Brain pericyte (primary cell): Measurements from ENCODE around the gene UGP2.

Experiments used
- DNase-seq: peaks from one replicate; pipeline ENCODE4 v3.0.0-alpha.2; 2012; ENCODE audit warnings: low read depth, low spot score

UGP2 gene

DNA sequence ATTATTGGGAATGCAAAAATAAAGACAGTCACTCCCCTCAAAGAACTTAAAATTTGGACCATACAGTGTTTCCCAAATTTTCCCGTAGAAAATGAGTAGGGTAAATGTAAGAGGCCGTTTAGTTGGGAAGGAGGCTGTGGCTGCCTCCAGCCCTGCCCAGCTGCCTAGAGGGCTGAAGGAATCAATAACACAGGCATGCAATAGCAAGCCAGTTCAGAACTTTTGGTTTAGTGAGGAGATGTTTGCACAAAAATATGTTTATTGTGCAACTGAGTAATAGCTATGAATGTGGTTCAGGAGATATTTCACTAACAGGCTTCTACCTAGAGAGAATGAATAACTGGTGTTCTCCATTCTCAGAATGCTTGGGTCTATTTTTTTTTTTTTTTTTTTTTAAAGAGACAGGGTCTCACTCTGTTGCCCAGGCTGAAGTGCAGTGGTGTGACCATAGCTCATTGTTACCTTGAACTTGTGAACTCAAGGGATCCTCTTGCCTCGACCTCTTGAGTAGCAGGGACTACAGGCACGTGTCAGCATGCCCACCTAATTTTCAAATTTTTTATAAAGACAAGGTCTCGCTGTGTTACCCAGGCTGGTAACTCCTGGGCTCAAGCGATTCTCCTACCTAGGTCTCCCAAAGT, 23.6 kb downstream of the UGP2 start:
- DNase-seq, result no peak

DNA sequence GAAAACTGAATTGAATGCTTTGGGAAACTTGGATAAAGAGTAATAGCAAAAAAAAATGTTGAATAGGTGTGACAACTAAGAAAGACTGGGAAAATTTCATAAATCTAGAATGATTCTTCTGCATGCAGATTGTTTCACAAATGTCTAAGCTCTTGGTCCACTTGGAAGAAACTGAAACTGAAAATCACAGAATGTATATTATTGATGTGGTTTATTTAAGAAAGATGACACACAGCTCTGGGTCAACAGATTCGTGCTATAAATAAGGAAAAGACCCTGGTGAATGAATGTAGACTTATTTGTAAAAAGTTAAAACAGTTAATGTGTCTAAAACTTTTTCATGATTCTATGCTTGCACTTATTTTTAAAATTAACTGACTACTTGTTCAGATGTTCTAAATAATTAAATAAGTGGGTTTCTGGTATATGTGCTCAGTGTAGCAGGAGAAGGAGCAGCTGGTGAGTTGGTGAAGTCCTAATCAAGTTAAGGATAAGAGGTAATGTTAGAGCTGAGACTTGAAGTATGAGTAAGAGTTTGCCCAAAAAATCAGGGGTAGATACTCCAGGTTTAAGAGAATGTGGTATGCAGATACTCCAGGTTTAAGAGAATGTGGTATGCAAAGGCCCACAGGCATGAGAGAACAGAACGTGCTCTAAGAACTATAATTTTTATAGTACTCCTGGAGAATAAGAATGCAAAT, 24.5 kb downstream of the UGP2 start:
- DNase-seq, result no peak

GRCh38 chr2:63870679-63871078, 29.0 kb downstream of the UGP2 start:
- no peak for DNase-seq

- no peak for DNase-seq
These were observed 30.2 kb downstream of the UGP2 start for GRCh38 chr2:63871864-63872263.

DNA sequence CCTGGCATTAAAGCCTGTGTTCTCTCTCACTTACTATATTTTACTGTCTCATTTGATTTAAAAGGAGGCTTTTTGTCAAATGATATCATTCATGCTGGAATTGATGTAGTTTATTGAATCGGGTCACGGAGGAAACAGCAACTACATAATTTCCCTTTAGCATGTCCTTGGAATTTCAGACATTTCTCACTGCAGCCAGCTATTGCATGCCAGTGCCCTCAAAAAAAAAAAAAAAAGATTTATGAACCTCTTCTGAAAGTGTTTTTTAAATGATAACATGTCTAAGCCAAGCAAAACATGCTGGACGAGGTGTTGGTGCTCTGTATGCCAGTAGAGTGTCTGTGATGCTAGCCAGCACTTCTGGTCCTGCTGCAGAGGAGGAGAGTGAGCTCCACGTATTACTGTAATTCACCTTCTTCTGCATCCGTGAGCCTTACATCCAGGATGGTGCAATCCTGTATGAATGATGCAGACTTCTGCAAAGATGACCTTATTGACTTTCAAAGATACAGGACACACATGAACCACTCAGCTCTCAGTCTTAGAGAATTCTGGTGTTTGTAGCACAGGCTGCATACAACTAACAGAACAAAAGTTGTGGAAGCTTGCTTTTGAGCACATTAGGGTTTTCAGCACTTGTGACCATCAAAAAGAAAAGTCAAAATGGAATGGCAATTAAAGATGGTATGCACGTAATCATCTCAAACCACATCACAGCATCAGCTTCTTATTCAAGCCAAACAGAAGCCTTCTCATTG, 31.1 kb downstream of the UGP2 start:
- no peak for DNase-seq

DNA sequence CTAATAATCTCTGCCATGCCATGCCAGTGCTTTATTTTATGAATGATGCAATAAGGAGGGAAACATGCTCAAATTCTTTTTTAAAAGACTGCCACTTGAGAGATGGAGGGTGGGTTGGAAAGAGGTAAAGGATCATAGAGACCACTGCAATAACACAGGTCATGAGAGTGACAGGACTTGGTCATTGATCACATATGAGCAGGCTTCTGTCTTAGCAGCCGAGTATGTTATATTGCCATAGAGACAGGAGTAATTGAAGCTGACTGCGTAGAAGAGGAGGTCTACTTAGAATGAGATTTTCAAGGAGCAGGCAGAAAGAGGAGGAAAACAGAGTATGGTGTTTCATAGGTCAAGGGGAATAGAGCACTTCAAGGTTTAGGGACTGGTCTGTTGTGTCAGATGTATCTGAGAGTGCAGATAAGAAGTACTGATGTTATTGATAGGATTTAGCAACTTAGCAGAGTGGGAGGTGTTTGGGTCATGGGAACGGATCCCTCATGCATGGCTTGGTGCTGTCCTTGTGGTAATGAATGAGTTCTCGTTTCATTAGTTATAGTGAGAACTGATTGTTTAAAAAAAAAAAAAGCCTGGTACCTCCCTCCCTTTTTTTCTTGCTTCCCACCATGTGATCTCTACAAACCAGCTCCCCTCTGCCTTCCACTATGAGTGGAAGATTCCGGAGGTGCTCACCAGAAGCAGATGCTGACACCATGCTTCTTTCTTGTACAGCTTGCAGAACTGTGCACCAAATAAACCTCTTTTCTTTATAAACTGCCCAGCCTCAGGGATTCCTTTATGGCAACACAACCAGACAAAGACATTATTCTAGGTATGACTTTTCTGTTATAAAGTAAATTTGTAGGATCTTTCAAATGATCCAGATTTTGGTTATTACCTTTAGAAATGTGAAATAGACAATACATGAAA, 32.8 kb downstream of the UGP2 start:
- no peak for DNase-seq

DNA sequence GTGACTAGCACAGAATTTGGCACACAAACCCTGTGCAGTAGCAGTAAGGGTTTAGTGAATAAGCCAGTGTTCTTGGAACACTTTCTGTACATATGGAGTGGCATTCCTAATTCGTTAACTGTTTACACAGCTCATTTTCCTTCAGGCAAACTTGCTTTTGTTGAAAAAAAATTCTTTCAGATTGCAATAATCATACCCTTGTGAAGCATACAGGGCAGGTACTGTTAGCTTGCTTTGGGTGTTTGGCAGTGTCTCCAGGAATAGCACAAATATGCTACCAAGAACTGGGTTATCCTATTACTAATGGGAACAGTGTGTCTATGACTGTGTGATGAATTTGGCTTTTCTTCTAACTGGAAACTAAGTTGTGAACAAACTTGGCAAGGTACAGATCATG, 33.4 kb downstream of the UGP2 start:
- no peak for DNase-seq

DNA sequence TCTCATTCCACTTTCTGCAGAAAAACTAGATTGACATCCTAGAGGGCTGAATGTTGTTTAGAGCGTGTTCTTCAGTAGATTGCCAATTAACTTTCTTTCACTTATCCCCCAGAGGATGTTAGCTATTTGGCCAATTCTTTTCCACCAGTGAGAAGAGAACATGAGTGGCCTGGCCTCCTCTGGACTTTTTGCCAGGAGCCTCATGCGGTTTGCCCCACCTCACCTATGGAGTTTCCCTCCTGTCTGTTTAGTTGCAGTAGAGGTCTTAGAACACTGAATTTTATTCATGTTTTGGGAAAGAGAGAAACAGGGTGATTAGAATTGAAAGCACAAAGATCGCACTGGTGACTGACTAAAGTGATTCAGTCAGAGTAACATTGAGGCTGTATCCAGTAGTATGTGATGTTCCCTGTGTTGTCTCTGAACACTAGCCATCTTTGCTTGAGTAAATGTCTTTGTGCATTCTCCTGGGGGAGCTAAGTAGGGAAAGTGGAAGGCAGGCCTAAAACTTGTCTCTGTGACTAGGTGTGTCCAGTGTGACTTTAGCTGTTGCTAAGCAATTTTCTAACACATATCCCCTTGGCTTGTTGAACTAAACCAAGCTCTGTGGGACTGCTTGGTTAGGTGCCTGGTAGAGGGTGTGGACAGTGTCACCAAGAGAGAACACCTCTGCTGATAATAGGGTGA, 34.0 kb downstream of the UGP2 start:
- no peak for DNase-seq

DNA sequence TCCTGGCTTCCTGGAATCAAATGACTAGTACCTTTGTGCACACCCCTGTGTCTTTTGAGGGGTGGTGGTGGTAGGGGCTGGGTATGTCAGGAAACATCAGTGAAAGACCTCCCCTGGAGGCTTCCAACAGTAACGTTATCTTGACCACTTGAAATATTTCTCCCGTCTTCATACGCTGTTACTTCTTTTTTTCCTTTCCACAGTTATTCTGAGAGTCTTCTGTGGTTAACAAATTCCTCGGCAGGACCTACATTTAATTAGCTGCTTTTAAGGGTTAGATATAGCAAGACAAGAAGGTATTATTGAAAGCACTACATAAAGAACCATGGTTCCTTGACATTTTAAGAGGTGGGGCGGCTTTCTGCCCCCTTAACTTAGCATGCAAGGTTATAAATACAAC, 34.6 kb downstream of the UGP2 start:
- DNase-seq, result no peak

GRCh38 chr2:63878486-63878885, 36.8 kb downstream of the UGP2 start:
- no peak for DNase-seq

DNA sequence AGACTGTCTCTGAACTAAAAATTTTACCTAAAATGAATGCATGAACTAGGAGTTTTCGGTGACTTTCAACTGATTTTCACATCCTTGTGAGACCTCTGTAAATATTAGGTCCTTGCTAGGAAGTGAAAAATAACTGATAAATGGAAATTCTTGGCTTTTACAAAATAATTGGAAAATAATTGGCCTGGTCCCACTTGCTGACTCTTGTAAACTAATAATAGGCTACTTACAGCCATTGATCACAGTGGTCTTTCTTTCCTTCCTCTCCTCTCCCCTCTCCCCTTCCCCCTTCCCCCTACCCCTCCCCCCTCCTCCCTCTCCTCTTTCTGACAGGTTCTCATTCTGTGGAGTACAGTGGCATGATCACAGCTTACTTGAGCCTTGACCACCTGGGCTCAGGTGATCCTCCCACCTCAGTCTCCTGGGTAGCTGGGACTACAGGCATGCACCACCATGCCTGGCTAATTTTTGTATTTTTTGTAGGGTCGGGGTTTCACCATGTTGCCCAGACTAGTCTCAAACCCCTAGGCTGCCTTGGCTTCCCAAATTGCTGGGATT, 38.3 kb downstream of the UGP2 start:
- no peak for DNase-seq

GRCh38 chr2:63880625-63881024, 38.9 kb downstream of the UGP2 start:
- DNase-seq, result no peak

DNA sequence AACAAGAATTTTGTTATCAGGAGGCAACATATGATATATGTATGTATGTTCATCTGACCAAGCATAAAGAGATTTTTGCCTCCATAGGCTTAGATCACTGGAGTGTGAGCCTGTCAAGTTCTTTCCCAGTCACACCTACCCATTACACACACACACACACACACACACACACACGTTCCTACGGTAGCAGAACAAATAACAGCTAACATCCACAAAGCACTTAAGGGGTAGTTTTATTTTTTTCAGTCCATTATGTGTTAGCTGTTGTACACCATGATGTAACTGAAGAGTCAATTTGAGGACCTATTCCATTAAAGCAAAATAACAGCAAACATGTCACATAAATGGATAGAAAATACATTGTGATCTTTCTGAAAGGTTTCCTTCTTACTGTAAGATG, 39.5 kb downstream of the UGP2 start:
- no peak for DNase-seq

- DNase-seq, result no peak
These were observed 40.9 kb downstream of the UGP2 start for GRCh38 chr2:63882395-63883105.

GRCh38 chr2:63886445-63886844, 44.7 kb downstream of the UGP2 start:
- no peak for DNase-seq

- DNase-seq, result no peak
These were observed 46.4 kb downstream of the UGP2 start for GRCh38 chr2:63888053-63888452.

DNA sequence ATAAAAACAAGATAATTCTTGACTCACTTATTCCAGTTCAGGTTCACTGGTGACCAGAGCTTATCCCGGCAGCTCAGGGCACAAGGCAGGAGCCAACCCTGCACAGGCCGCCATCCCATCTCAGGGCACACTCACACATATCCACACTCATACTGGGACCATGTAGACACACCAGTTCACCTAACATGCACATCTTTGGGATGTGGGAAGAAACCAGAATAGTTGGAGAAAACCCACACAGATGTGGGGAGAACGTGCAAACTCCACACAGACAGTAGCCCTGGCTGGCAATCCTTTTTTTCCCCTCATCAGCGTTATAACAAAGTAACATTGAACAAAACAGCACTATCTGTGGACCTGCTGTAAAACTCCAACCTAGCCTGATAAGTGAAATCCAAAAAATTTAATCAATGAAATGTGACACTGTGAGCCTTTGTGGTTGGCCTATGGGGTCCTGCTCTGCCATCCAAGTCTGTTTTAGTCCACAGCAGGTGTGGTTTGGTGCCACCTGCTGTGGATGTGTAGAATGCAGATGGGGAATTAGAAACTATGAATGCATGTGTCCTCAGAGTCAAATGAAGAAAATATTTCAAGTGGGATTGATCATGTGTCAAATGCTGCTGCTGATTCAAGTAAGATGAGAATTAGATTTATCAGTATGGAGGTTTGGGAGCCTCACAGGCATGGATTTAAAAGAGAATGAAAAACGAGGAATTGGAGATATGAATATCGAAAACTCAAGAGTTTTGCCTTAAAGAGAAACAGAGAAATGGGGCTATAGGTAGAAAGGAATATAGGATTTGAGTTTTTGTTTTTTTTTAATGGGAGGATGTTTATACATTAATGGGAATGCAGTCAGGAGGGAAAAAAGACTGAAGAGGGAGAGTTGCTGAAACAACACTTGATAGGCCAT, 47.0 kb downstream of the UGP2 start:
- no peak for DNase-seq

DNA sequence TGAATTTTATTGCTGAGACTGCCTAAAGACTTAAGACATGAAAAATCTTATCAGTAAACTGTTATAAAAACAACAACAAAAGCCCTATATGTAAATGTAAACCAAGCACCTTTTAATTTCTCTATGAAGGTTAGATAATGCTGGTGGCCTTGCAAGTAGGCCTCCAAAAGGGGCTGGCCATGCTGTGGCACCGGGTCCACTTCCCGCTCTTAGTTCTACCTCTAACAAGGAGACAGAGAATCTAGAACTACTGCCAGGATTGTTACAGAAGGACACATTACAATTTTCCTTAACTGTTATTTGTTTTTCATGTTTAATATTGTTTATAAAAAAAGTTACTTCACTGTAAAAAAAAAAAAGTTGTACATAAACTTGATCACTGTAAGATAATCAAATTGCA, 49.0 kb downstream of the UGP2 start:
- DNase-seq, result no peak

GRCh38 chr2:63891488-63892030, 49.9 kb downstream of the UGP2 start:
- no peak for DNase-seq
